AG04450 (cell line): ENCODE results near the gene EIF2S2. TPM values are rescaled to one million over a fixed set of nuclear protein-coding genes. Genes with fewer than 3 reads are reported as not detected.

ENCODE experiments used
- CTCF ChIA-PET: fragments of 300-600, 350-600 bp; formaldehyde crosslinking; extraction: SDS; loops from one replicate; lab custom pipeline; 2022; ENCODE audit warnings: antibody characterized with exemption, inconsistent platforms; lab: Charles Lee
- POLR2A ChIA-PET: fragments of 350-600 bp; formaldehyde crosslinking; extraction: SDS; loops from one replicate; lab custom pipeline; 2021; ENCODE audit warnings: antibody characterized with exemption, inconsistent platforms; lab: Yijun Ruan, JAX
- DNase-seq: peaks from one replicate; pipeline ENCODE4 v3.0.0-alpha.2; 2011; ENCODE audit warnings: low read depth, low spot score
- H3K27ac ChIP-seq: one replicate; pipeline ENCODE4 v1.5.1; 2012; ENCODE audit warnings: low read depth, low read length, control low read depth
- H3K27me3 ChIP-seq: one replicate; pipeline ENCODE4 v1.6.0; 2012; ENCODE audit warnings: low read length; ENCODE audit not compliant: control insufficient read depth, insufficient read depth
- H3K4me3 ChIP-seq: 2 replicates; pipeline ENCODE4 v1.5.1; 2011; ENCODE audit warnings: mild to moderate bottlenecking, low read depth, low read length, control low read depth
- H3K9me3 ChIP-seq: 2 replicates; pipeline ENCODE4 v1.5.1; 2012; ENCODE audit warnings: low read length; ENCODE audit not compliant: control insufficient read depth, insufficient read depth
- polyA plus RNA-seq: library from polyadenylated mRNA; depleted of rRNA; stranded (reverse); fragments of >200 nt; gene quantifications from 2 replicates; pipeline ENCODE4 v1.2.3, GENCODE V29; 2011
- TF ChIP-seq, protein P1 (sequence below): IDR thresholded peaks from 2 replicates; pipeline ENCODE4 v1.5.1; 2011; ENCODE audit warnings: low read depth, low read length, control low read depth, inconsistent platforms

EIF2S2 gene
- polyA plus RNA-seq, 1 experiment, result 161 TPM

- CTCF ChIA-PET, result interaction anchor here (0.6 to 1.8 kb wide), 2 partner anchors 21 to 246 kb away, joined by 3 to 5 read pairs; no protein-coding TSS in a partner anchor
Observed at GRCh38 chr20:34108616-34109174, 3.3 kb downstream of the EIF2S2 start.

DNA sequence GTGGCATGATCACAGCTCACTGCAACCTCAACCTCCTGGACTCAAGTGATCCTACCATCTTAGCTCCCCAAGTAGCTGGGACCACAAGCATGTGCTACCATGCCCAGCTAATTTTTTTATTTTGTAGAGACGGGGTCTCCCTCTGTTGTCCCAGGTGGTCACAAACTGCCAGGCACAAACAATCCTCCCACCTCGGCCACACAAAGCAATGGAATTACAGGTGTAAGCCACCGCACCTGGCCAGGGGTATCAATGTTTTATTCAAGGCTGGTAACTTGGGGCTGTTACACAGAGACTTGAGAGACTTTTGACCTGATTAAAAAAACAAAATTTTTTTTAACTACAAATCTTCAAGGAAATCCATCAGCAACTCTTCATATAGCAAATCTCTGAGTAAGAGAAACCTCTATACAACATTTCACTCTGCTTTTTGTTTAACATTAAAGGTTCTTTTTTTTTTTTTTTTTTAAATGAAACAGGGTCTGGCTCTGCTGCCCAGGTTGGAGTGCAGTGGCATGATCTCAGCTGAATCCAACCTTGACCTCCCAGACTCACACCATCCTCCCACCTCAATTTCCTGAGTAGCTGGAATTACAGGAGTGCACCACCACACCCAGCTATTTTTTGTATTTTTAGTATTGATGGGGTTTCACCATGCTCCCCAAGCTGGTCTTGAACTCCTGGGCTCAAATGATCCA lies 5.9 kb downstream of the EIF2S2 start:
- DNase-seq, result no peak
- ChIA-PET POLR2A (no interaction called here), CTCF (interaction anchor here (0.8 kb wide), 1 partner anchor 9 kb away, joined by 3 read pairs; no protein-coding TSS in a partner anchor)
- H3K4me3 ChIP-seq, result no peak overlapping the region
- H3K27me3 ChIP-seq, result no peaks in the 10 kb centered on the region
- H3K27ac ChIP-seq, result no peak overlapping the region
- TF ChIP-seq, protein P1, sequence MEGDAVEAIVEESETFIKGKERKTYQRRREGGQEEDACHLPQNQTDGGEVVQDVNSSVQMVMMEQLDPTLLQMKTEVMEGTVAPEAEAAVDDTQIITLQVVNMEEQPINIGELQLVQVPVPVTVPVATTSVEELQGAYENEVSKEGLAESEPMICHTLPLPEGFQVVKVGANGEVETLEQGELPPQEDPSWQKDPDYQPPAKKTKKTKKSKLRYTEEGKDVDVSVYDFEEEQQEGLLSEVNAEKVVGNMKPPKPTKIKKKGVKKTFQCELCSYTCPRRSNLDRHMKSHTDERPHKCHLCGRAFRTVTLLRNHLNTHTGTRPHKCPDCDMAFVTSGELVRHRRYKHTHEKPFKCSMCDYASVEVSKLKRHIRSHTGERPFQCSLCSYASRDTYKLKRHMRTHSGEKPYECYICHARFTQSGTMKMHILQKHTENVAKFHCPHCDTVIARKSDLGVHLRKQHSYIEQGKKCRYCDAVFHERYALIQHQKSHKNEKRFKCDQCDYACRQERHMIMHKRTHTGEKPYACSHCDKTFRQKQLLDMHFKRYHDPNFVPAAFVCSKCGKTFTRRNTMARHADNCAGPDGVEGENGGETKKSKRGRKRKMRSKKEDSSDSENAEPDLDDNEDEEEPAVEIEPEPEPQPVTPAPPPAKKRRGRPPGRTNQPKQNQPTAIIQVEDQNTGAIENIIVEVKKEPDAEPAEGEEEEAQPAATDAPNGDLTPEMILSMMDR, result no peak
- no peaks in the 10 kb centered on the region for H3K9me3 ChIP-seq

More at GRCh38 chr20:34108616-34109174, 3.3 kb downstream of the EIF2S2 start:
- TF ChIP-seq, protein P1, result no peak
- Histone ChIP-seq H3K4me3 (no peak overlapping the region), H3K27me3 (no peaks in the 10 kb centered on the region), H3K9me3 (no peaks in the 10 kb centered on the region), H3K27ac (no peak overlapping the region)
- no peak for DNase-seq
- POLR2A ChIA-PET, result interaction anchor here (0.8 to 1.3 kb wide), 2 partner anchors 8 to 12 kb away, joined by 3 to 5 read pairs; no protein-coding TSS in a partner anchor

DNA sequence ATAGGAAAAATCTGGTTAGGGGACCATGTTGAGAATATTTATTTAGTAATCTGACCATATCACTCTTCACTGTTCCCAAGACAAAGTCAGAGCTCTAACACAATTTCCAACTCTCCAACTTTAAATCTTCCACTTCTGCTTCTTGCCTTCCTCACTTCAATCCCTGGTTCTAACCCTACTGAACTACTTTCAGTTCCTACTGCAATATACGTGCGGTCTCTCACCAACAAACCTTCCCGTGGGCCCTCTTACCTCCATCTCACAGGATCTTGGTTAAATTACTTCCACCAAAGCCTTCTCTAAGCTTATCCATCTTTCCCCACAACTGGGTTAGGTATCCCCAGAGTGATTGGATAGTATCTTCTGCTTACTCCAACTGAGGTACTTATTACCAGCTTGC lies 8.0 kb downstream of the EIF2S2 start:
- Histone ChIP-seq H3K27me3 (no peaks in the 10 kb centered on the region), H3K9me3 (no peaks in the 10 kb centered on the region), H3K27ac (no peak overlapping the region), H3K4me3 (no peak overlapping the region)
- ChIA-PET CTCF (interaction anchor here (1.2 kb wide), 1 partner anchor 241 kb away, joined by 3 read pairs; no protein-coding TSS in a partner anchor), POLR2A (interaction anchor here (1.7 kb wide), 1 partner anchor 9 kb away, joined by 8 read pairs; the partner anchor contains the start of gene EIF2S2)
- DNase-seq, result no peak
- TF ChIP-seq, protein P1, result no peak

DNA sequence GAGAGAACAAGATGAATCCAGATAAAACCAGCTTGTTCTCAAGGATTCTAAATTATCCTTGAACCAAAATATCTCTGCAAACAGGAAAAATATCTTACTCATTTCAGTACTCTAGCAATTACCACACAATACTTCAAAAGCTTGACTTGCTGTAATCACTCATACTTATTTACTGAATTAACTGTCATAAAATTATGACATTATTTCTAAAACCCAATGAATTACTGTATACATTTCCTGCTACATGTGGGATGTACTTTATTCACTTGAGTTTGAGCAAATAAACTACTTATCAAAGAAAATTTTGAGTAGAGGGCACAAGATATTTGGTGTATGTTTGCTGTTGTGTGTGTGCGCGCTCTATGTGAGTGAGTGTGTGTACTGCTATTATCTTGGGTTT lies 9.7 kb downstream of the EIF2S2 start:
- CTCF ChIA-PET, result interaction anchor here (1.9 kb wide), 1 partner anchor 239 kb away, joined by 6 read pairs; no protein-coding TSS in a partner anchor
- POLR2A ChIA-PET, result no interaction called here
- H3K27me3 ChIP-seq, result no peaks in the 10 kb centered on the region
- no peaks in the 10 kb centered on the region for H3K9me3 ChIP-seq
- no peak for DNase-seq
- no peak overlapping the region for H3K4me3 ChIP-seq
- no peak overlapping the region for H3K27ac ChIP-seq
- TF ChIP-seq, protein P1, result no peak

- Histone ChIP-seq H3K9me3 (no peaks in the 10 kb centered on the region), H3K4me3 (no peak overlapping the region), H3K27ac (no peak overlapping the region), H3K27me3 (no peaks in the 10 kb centered on the region)
- ChIA-PET POLR2A (interaction anchor here (1.4 kb wide), 2 partner anchors 9 to 12 kb away, joined by 3 read pairs; partner anchors contain the start of gene EIF2S2), CTCF (no interaction called here)
- TF ChIP-seq, protein P1, result no peak
- DNase-seq, result no peak
Observed at GRCh38 chr20:34100576-34100975, 11.5 kb downstream of the EIF2S2 start.
